ENCODE data around the gene GRAMD1A.

GRAMD1A gene

GRCh38 chr19:35022460-35022859 is 22.3 kb downstream of the GRAMD1A start:
- no peak overlapping the region for H3K4me3 ChIP-seq (ENCODE audit: low read depth, low read length)
- no peak for DNase-seq (ENCODE audit: low read depth)
- TF ChIP-seq POLR2A (IDR thresholded peaks at IDR 0.05; ENCODE audit: extremely low read depth, insufficient read length): no peak
- no peak for TF ChIP-seq MYC (IDR thresholded peaks at IDR 0.05; ENCODE audit: low read depth, low read length)
- TF ChIP-seq MAX (IDR thresholded peaks at IDR 0.05; ENCODE audit: low read depth, low read length): no peak
- TF ChIP-seq CTCF (IDR thresholded peaks at IDR 0.05; ENCODE audit: low read depth, low read length): no peak

GRCh38 chr19:35023428-35023827 is 23.3 kb downstream of the GRAMD1A start:
- no peak for DNase-seq (ENCODE audit: low read depth)
- no peak overlapping the region for H3K4me3 ChIP-seq (ENCODE audit: low read depth, low read length)
- TF ChIP-seq POLR2A (IDR thresholded peaks at IDR 0.05; ENCODE audit: extremely low read depth, insufficient read length): no peak
- no peak for TF ChIP-seq MAX (IDR thresholded peaks at IDR 0.05; ENCODE audit: low read depth, low read length)
- TF ChIP-seq MYC (IDR thresholded peaks at IDR 0.05; ENCODE audit: low read depth, low read length): no peak
- no peak for TF ChIP-seq CTCF (IDR thresholded peaks at IDR 0.05; ENCODE audit: low read depth, low read length)

- no peak for DNase-seq (ENCODE audit: low read depth)
- TF ChIP-seq MAX (IDR thresholded peaks at IDR 0.05; ENCODE audit: low read depth, low read length): no peak
- TF ChIP-seq MYC (IDR thresholded peaks at IDR 0.05; ENCODE audit: low read depth, low read length): no peak
- TF ChIP-seq POLR2A (IDR thresholded peaks at IDR 0.05; ENCODE audit: extremely low read depth, insufficient read length): no peak
- TF ChIP-seq CTCF (IDR thresholded peaks at IDR 0.05; ENCODE audit: low read depth, low read length): no peak
- no peak overlapping the region for H3K4me3 ChIP-seq (ENCODE audit: low read depth, low read length)
Observed at GRCh38 chr19:35024095-35024494, 24.0 kb downstream of the GRAMD1A start.

- no peak for DNase-seq (ENCODE audit: low read depth)
- H3K4me3 ChIP-seq (ENCODE audit: low read depth, low read length): no peak overlapping the region
- no peak for TF ChIP-seq MAX (IDR thresholded peaks at IDR 0.05; ENCODE audit: low read depth, low read length)
- TF ChIP-seq CTCF (IDR thresholded peaks at IDR 0.05; ENCODE audit: low read depth, low read length): no peak
Observed at GRCh38 chr19:35025969-35026368, 25.8 kb downstream of the GRAMD1A start.

- no peak for DNase-seq (ENCODE audit: low read depth)
- H3K4me3 ChIP-seq (ENCODE audit: low read depth, low read length): no peak overlapping the region
- TF ChIP-seq MAX (IDR thresholded peaks at IDR 0.05; ENCODE audit: low read depth, low read length) (no peak), MYC (IDR thresholded peaks at IDR 0.05; ENCODE audit: low read depth, low read length) (no peak), POLR2A (IDR thresholded peaks at IDR 0.05; ENCODE audit: extremely low read depth, insufficient read length) (no peak), CTCF (IDR thresholded peaks at IDR 0.05; ENCODE audit: low read depth, low read length) (no peak)
Observed at GRCh38 chr19:35026418-35026817, 26.3 kb downstream of the GRAMD1A start.

GRCh38 chr19:35027009-35027408 is 26.9 kb downstream of the GRAMD1A start:
- DNase-seq (ENCODE audit: low read depth): no peak
- no peak overlapping the region for H3K4me3 ChIP-seq (ENCODE audit: low read depth, low read length)
- TF ChIP-seq POLR2A (IDR thresholded peaks at IDR 0.05; ENCODE audit: extremely low read depth, insufficient read length): no peak
- TF ChIP-seq CTCF (IDR thresholded peaks at IDR 0.05; ENCODE audit: low read depth, low read length): no peak
- TF ChIP-seq MYC (IDR thresholded peaks at IDR 0.05; ENCODE audit: low read depth, low read length): no peak
- no peak for TF ChIP-seq MAX (IDR thresholded peaks at IDR 0.05; ENCODE audit: low read depth, low read length)

Measured in NB4 (cell line).